Stomach (tissue), 9 donors: Measurements from ENCODE around the gene PRKCD. TPM values are rescaled to one million over a fixed set of nuclear protein-coding genes. Genes with fewer than 3 reads are reported as not detected.

ENCODE experiments used
- DNase-seq, 2 donors: peaks; one replicate each; pipeline versions ENCODE4 v3.0.0 to v3.0.0-alpha.2; 2013 to 2019
- H3K27ac ChIP-seq, 5 donors: fragments of 200-600 bp in 4 of 5; sonication (generic) in 4 of 5; one replicate each; pipeline ENCODE4 v1.5.1; 2013 to 2019; ENCODE audit warnings: mild to moderate bottlenecking in 1 of 5, moderate library complexity in 1 of 5
- H3K27me3 ChIP-seq, 3 donors: fragments of 200-600 bp; sonication (generic); one replicate each; pipeline ENCODE4 v1.5.1; 2017 to 2019; ENCODE audit warnings: mixed run types in 1 of 3
- H3K36me3 ChIP-seq, 4 donors: fragments of 200-600 bp; sonication (generic); 1 replicate in 3 of 4; 2 replicates in 1 of 4; pipeline ENCODE4 v1.5.1; 2016 to 2019
- H3K4me1 ChIP-seq, 4 donors: fragments of 200-600 bp; sonication (generic); one replicate each; pipeline ENCODE4 v1.5.1; 2016 to 2019
- H3K4me3 ChIP-seq, 4 donors: fragments of 200-600 bp; sonication (generic) in 3 of 4; one replicate each; pipeline ENCODE4 v1.5.1; 2016 to 2019; ENCODE audit warnings: mild to moderate bottlenecking in 1 of 4
- H3K9me3 ChIP-seq, 4 donors: fragments of 200-600 bp; sonication (generic); one replicate each; pipeline ENCODE4 v1.5.1; 2016 to 2019
- CTCF ChIP-seq, 7 experiments: fragments of 450-650 bp in 4 of 7; fragments of 200-600 bp in 3 of 7; sonication (generic) in 3 of 7; IDR thresholded peaks; one replicate each; pipeline ENCODE4 v1.5.1; 2016 to 2019; ENCODE audit warnings: antibody characterized with exemption in 7 of 7, control low read depth in 2 of 7, mild to moderate bottlenecking in 1 of 7
- EP300 ChIP-seq: sonication (generic); formaldehyde crosslinking; IDR thresholded peaks from one replicate; pipeline ENCODE4 v1.6.1; 2017; ENCODE audit warnings: antibody characterized with exemption
- POLR2A ChIP-seq, 4 donors: fragments of 450-650 bp; IDR thresholded peaks; one replicate each; pipeline ENCODE4 v1.6.1; 2016; ENCODE audit warnings: antibody characterized with exemption in 4 of 4, control low read depth in 2 of 4, mild to moderate bottlenecking in 1 of 4, moderate library complexity in 1 of 4
- POLR2AphosphoS5 ChIP-seq, 3 donors: sonication (generic); formaldehyde crosslinking; IDR thresholded peaks; one replicate each; pipeline ENCODE4 v1.6.1; 2016; ENCODE audit warnings: antibody characterized with exemption in 3 of 3
- WGBS, 5 donors: extraction: QIAGEN DNeasy Blood & Tissue Kit in 3 of 5; methylation state at CpG; one replicate each; pipeline versions ENCODE4 v1.1.5 to v1.1.7; 2013 to 2018; 5-methylcytosine and 5-hydroxymethylcytosine counted together
- intact Hi-C: fragments of 100-400 bp; cut with DNase I; formaldehyde crosslinking; loops from one replicate; pipeline ENCODE4 v1.15.1; 2023; ENCODE audit warnings: low total_unique reads
- polyA plus RNA-seq, 3 donors: library from polyadenylated mRNA; stranded (reverse); fragments of 200-250 nt; gene quantifications; one replicate each; pipeline ENCODE4 v1.2.3, GENCODE V29; 2013
- total RNA-seq, 5 donors: library from RNA; depleted of rRNA; stranded (reverse); fragments of >200 nt; gene quantifications; one replicate each; pipeline versions ENCODE4 v1.1.0 to v1.2.3, GENCODE V29; 2014 to 2016
- donor health status: healthy with polysubstance abuse.
- donor health status: Bipolar disorder and iron deficiency.
- donor health status: healthy.

Gene PRKCD
- total and polyA plus RNA-seq, 8 donors: 15.6 to 117 (median 37.2) TPM

GRCh38 chr3:53139906-53140846 lies 20.8 kb upstream of the PRKCD start:
- WGBS, 5 donors: 57 to 72% (median 67%) methylated on average over 6 of the region's 6 CpGs
- Histone ChIP-seq H3K36me3 (no peaks in the 10 kb centered on the region), H3K4me1 (peaks cover 3 to 29% (median 15%) of the 10 kb centered on the region in 4 donors), H3K4me3 (no peak overlapping the region), H3K27me3 (no peaks in the 10 kb centered on the region), H3K9me3 (no peaks in the 10 kb centered on the region), H3K27ac (no peak overlapping the region)
- DNase-seq: no peak
- intact Hi-C loops: loop anchor here (2.0 kb wide), 1 partner anchor 63 kb away; no protein-coding TSS in a partner anchor
- TF ChIP-seq EP300 (no peak), POLR2A (IDR thresholded peaks at IDR 0.05) (no peak), POLR2AphosphoS5 (IDR thresholded peaks at IDR 0.05) (no peak), CTCF (IDR thresholded peaks at IDR 0.05) (no peak)

- intact Hi-C loops: no loop called here
- Histone ChIP-seq H3K4me3 (no peak overlapping the region), H3K4me1 (peaks cover 8 to 38% (median 21%) of the 10 kb centered on the region in 4 donors), H3K36me3 (no peaks in the 10 kb centered on the region), H3K27ac (no peak overlapping the region), H3K27me3 (no peaks in the 10 kb centered on the region), H3K9me3 (no peaks in the 10 kb centered on the region)
- DNase-seq: no peak
- TF ChIP-seq POLR2AphosphoS5 (IDR thresholded peaks at IDR 0.05) (no peak), POLR2A (IDR thresholded peaks at IDR 0.05) (no peak), EP300 (no peak)
- 66 to 79% (median 73%) methylated on average over 6 of the region's 6 CpGs for WGBS, 5 donors
These were observed 19.9 kb upstream of the PRKCD start for GRCh38 chr3:53140847-53141845.

GRCh38 chr3:53142986-53143385 lies 18.0 kb upstream of the PRKCD start:
- Histone ChIP-seq H3K27ac (peak overlapping the region in 2 of 5 donors; percentile 12 to 44), H3K9me3 (no peaks in the 10 kb centered on the region), H3K4me3 (no peak overlapping the region), H3K27me3 (no peaks in the 10 kb centered on the region), H3K36me3 (no peaks in the 10 kb centered on the region), H3K4me1 (peaks cover 9 to 51% (median 30%) of the 10 kb centered on the region in 4 donors)
- DNase-seq: no peak
- intact Hi-C loops: no loop called here
- TF ChIP-seq CTCF (IDR thresholded peaks at IDR 0.05) (no peak), POLR2AphosphoS5 (IDR thresholded peaks at IDR 0.05) (no peak), EP300 (no peak), POLR2A (IDR thresholded peaks at IDR 0.05) (no peak)
- WGBS, 5 donors: 70 to 96% (median 80%) methylated on average over 3 of the region's 3 CpGs

- Histone ChIP-seq H3K9me3 (no peaks in the 10 kb centered on the region), H3K27ac (peak overlapping the region in 4 of 5 donors; percentile 9 to 73 (median 64)), H3K4me1 (peaks cover 9 to 53% (median 32%) of the 10 kb centered on the region in 4 donors), H3K4me3 (no peak overlapping the region), H3K27me3 (no peaks in the 10 kb centered on the region), H3K36me3 (no peaks in the 10 kb centered on the region)
- WGBS, 5 donors: 74 to 88% (median 79%) methylated on average over 4 of the region's 4 CpGs
- DNase-seq: no peak
- no peak for TF ChIP-seq POLR2A (IDR thresholded peaks at IDR 0.05)
- no peak for TF ChIP-seq CTCF (IDR thresholded peaks at IDR 0.05)
- no peak for TF ChIP-seq EP300
- no peak for TF ChIP-seq POLR2AphosphoS5 (IDR thresholded peaks at IDR 0.05)
- intact Hi-C loops: no loop called here
These were observed 16.6 kb upstream of the PRKCD start for GRCh38 chr3:53144446-53144845.
